Liver (tissue), 9 donors: ENCODE measurements around the gene CFAP410. TPM values are rescaled to one million over a fixed set of nuclear protein-coding genes. Genes with fewer than 3 reads are reported as not detected.

Experiments used
- DNase-seq: peaks from one replicate; pipeline ENCODE4 v3.0.0-alpha.2; 2017; ENCODE audit warnings: low spot score
- H3K27ac ChIP-seq, 2 donors: one replicate each; pipeline ENCODE4 v1.7.0; 2013; ENCODE audit warnings: inconsistent platforms in 2 of 2, low read length in 2 of 2, control low read depth in 1 of 2, low read depth in 1 of 2, mild to moderate bottlenecking in 1 of 2
- H3K27me3 ChIP-seq, 4 donors: one replicate each; pipeline versions ENCODE4 v1.6.1 to v1.7.0; 2013; ENCODE audit warnings: low read length in 3 of 4, inconsistent platforms in 1 of 4, mild to moderate bottlenecking in 1 of 4, moderate library complexity in 1 of 4; ENCODE audit not compliant: control insufficient read depth in 4 of 4, insufficient read depth in 4 of 4
- H3K36me3 ChIP-seq, 4 donors: one replicate each; pipeline versions ENCODE4 v1.6.1 to v1.7.0; 2013; ENCODE audit warnings: low read length in 3 of 4, mild to moderate bottlenecking in 3 of 4, low read depth in 1 of 4, moderate library complexity in 1 of 4; ENCODE audit not compliant: control insufficient read depth in 4 of 4, insufficient read depth in 3 of 4
- H3K4me1 ChIP-seq, 4 donors: one replicate each; pipeline versions ENCODE4 v1.6.1 to v1.7.0; 2013; ENCODE audit warnings: low read length in 3 of 4, mild to moderate bottlenecking in 3 of 4, moderate library complexity in 1 of 4; ENCODE audit not compliant: control insufficient read depth in 4 of 4, insufficient read depth in 4 of 4
- H3K4me3 ChIP-seq, 3 donors: one replicate each; pipeline versions ENCODE4 v1.6.1 to v1.7.0; 2013; ENCODE audit warnings: low read length in 3 of 3, control low read depth in 1 of 3, low read depth in 1 of 3, mild to moderate bottlenecking in 1 of 3
- H3K9ac ChIP-seq, 2 donors: one replicate each; pipeline ENCODE4 v1.7.0; 2013; ENCODE audit warnings: low read length in 2 of 2, mild to moderate bottlenecking in 2 of 2, moderate library complexity in 2 of 2, control low read depth in 1 of 2, low read depth in 1 of 2
- H3K9me3 ChIP-seq, 4 donors: one replicate each; pipeline versions ENCODE4 v1.6.1 to v1.7.0; 2013; ENCODE audit warnings: low read length in 3 of 4; ENCODE audit not compliant: control insufficient read depth in 4 of 4
- EGR1 ChIP-seq, 2 donors: IDR thresholded peaks; 2 replicates each; pipeline ENCODE4 v1.6.1; 2016 to 2018; ENCODE audit warnings: antibody characterized with exemption in 2 of 2, low read depth in 2 of 2
- FOXA1 ChIP-seq: IDR thresholded peaks from 2 replicates; pipeline ENCODE4 v1.6.1; 2016; ENCODE audit warnings: antibody characterized with exemption
- FOXA2 ChIP-seq: IDR thresholded peaks from 2 replicates; pipeline ENCODE4 v1.6.1; 2016; ENCODE audit warnings: antibody characterized with exemption
- GABPA ChIP-seq, 2 donors: IDR thresholded peaks in 1 of 2; conservative IDR thresholded peaks in 1 of 2; 2 replicates each; pipeline ENCODE4 v1.6.1; 2016; ENCODE audit warnings: antibody characterized with exemption in 2 of 2, mild to moderate bottlenecking in 1 of 2, moderate library complexity in 1 of 2
- HNF4A ChIP-seq, 2 donors: conservative IDR thresholded peaks; 2 replicates each; pipeline ENCODE4 v1.6.1; 2016; ENCODE audit warnings: antibody characterized with exemption in 2 of 2, mild to moderate bottlenecking in 2 of 2
- HNF4G ChIP-seq: IDR thresholded peaks from 2 replicates; pipeline ENCODE4 v1.6.1; 2016; ENCODE audit warnings: antibody characterized with exemption
- JUND ChIP-seq, 2 donors: IDR thresholded peaks; 2 replicates each; pipeline ENCODE4 v1.6.1; 2016; ENCODE audit warnings: antibody characterized with exemption in 2 of 2
- NR2F2 ChIP-seq: IDR thresholded peaks from 2 replicates; pipeline ENCODE4 v1.6.1; 2016; ENCODE audit warnings: antibody characterized with exemption
- RAD21 ChIP-seq, 2 donors: IDR thresholded peaks; 2 replicates each; pipeline ENCODE4 v1.6.1; 2016; ENCODE audit warnings: antibody characterized with exemption in 2 of 2, mild to moderate bottlenecking in 2 of 2
- RXRA ChIP-seq, 2 donors: IDR thresholded peaks; 2 replicates each; pipeline ENCODE4 v1.6.1; 2017 to 2018; ENCODE audit warnings: antibody characterized with exemption in 2 of 2, mild to moderate bottlenecking in 1 of 2
- TAF1 ChIP-seq: conservative IDR thresholded peaks from 2 replicates; pipeline ENCODE4 v1.6.1; 2016; ENCODE audit warnings: antibody characterized with exemption, mild to moderate bottlenecking
- WGBS: extraction: QIAGEN DNeasy Blood & Tissue Kit; methylation state at CpG from one replicate; pipeline ENCODE4 v1.1.7; 2013; 5-methylcytosine and 5-hydroxymethylcytosine counted together
- polyA plus RNA-seq, 2 donors: library from polyadenylated mRNA; stranded (reverse) in 1 of 2; unstranded in 1 of 2; fragments of 200-250 nt in 1 of 2; fragments of >200 nt in 1 of 2; fragmentation: Nextera tagmentation in 1 of 2; extraction: Ambion mirVana in 1 of 2; gene quantifications; one replicate each; pipeline versions ENCODE4 v1.2.1 to v1.2.3, GENCODE V29; 2013 to 2015
- total RNA-seq, 2 donors: library from RNA; depleted of rRNA; stranded (reverse); fragments of >200 nt; gene quantifications; one replicate each; pipeline ENCODE4 v1.2.3, GENCODE V29; 2014
- TF ChIP-seq, protein P1 (sequence below): IDR thresholded peaks from 2 replicates; pipeline ENCODE4 v1.6.1; 2016; ENCODE audit warnings: antibody characterized with exemption
- TF ChIP-seq, protein P2 (sequence below): IDR thresholded peaks from 2 replicates; pipeline ENCODE4 v1.6.1; 2016; ENCODE audit warnings: antibody characterized with exemption
- TF ChIP-seq, protein P3 (sequence below): fragments of 150-350 bp; IDR thresholded peaks from 2 replicates; pipeline ENCODE4 v1.5.1; 2017; ENCODE audit warnings: improper control_type of control experiment, low read depth, low read length; ENCODE audit not compliant: missing input control
- TF ChIP-seq, protein P4 (sequence below): IDR thresholded peaks from 2 replicates; pipeline ENCODE4 v1.6.1; 2016; ENCODE audit warnings: antibody characterized with exemption, mild to moderate bottlenecking
- TF ChIP-seq, protein P5 (sequence below): IDR thresholded peaks from 2 replicates; pipeline ENCODE4 v1.6.1; 2016; ENCODE audit warnings: antibody characterized with exemption
- donor health status: healthy.
- donor health status: healthy.
- donor health status: healthy.
- donor health status: healthy.
- donor health status: healthy.

CFAP410 gene
- total and polyA plus RNA-seq, 4 donors = 7.9 to 16.3 (median 12.3) TPM

DNA sequence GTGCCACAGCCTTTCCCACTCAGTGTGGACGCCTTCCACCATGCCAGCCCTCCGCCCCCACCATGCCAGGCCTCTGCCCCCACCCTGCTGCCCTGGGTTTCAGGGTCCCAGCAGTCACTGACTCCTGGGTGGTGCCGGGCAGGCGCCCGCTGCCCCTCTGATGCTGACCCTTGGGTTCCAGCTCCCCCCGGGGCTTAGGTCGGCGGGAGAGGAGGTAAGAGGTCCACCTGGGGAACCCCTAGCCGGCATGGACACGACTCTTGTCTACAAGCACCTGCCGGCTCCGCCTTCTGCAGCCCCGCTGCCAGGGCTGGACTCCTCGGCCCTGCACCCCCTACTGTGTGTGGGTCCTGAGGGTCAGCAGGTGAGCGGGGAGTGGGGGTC lies 46.4 kb downstream of the CFAP410 start:
- DNase-seq = no peak
- Histone ChIP-seq H3K4me1 (peaks cover 0 to 6% (median 4%) of the 10 kb centered on the region in 4 donors), H3K27me3 (no peaks in the 10 kb centered on the region), H3K4me3 (no peak overlapping the region), H3K9me3 (no peaks in the 10 kb centered on the region), H3K9ac (no peak overlapping the region), H3K36me3 (no peaks in the 10 kb centered on the region), H3K27ac (no peak overlapping the region)
- 92% methylated on average over 15 of the region's 15 CpGs for WGBS
- TF ChIP-seq TAF1 (no peak), JUND (IDR thresholded peaks at IDR 0.05) (no peak), FOXA1 (no peak), EGR1 (IDR thresholded peaks at IDR 0.05; ENCODE audit: low read depth in 2 of 2) (no peak), FOXA2 (no peak), HNF4A (conservative IDR thresholded peaks at IDR 0.05) (no peak), HNF4G (no peak), RAD21 (IDR thresholded peaks at IDR 0.05) (no peak), NR2F2 (no peak), RXRA (IDR thresholded peaks at IDR 0.05) (no peak), GABPA (IDR thresholded peaks at IDR 0.05 in 1 of 2, conservative IDR thresholded peaks at IDR 0.05 in 1 of 2) (no peak)
- TF ChIP-seq, protein P1, sequence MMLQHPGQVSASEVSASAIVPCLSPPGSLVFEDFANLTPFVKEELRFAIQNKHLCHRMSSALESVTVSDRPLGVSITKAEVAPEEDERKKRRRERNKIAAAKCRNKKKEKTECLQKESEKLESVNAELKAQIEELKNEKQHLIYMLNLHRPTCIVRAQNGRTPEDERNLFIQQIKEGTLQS = no peak
- TF ChIP-seq, protein P2, sequence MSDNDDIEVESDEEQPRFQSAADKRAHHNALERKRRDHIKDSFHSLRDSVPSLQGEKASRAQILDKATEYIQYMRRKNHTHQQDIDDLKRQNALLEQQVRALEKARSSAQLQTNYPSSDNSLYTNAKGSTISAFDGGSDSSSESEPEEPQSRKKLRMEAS = no peak
- TF ChIP-seq, protein P3, sequence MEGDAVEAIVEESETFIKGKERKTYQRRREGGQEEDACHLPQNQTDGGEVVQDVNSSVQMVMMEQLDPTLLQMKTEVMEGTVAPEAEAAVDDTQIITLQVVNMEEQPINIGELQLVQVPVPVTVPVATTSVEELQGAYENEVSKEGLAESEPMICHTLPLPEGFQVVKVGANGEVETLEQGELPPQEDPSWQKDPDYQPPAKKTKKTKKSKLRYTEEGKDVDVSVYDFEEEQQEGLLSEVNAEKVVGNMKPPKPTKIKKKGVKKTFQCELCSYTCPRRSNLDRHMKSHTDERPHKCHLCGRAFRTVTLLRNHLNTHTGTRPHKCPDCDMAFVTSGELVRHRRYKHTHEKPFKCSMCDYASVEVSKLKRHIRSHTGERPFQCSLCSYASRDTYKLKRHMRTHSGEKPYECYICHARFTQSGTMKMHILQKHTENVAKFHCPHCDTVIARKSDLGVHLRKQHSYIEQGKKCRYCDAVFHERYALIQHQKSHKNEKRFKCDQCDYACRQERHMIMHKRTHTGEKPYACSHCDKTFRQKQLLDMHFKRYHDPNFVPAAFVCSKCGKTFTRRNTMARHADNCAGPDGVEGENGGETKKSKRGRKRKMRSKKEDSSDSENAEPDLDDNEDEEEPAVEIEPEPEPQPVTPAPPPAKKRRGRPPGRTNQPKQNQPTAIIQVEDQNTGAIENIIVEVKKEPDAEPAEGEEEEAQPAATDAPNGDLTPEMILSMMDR = no peak
- TF ChIP-seq, protein P4, sequence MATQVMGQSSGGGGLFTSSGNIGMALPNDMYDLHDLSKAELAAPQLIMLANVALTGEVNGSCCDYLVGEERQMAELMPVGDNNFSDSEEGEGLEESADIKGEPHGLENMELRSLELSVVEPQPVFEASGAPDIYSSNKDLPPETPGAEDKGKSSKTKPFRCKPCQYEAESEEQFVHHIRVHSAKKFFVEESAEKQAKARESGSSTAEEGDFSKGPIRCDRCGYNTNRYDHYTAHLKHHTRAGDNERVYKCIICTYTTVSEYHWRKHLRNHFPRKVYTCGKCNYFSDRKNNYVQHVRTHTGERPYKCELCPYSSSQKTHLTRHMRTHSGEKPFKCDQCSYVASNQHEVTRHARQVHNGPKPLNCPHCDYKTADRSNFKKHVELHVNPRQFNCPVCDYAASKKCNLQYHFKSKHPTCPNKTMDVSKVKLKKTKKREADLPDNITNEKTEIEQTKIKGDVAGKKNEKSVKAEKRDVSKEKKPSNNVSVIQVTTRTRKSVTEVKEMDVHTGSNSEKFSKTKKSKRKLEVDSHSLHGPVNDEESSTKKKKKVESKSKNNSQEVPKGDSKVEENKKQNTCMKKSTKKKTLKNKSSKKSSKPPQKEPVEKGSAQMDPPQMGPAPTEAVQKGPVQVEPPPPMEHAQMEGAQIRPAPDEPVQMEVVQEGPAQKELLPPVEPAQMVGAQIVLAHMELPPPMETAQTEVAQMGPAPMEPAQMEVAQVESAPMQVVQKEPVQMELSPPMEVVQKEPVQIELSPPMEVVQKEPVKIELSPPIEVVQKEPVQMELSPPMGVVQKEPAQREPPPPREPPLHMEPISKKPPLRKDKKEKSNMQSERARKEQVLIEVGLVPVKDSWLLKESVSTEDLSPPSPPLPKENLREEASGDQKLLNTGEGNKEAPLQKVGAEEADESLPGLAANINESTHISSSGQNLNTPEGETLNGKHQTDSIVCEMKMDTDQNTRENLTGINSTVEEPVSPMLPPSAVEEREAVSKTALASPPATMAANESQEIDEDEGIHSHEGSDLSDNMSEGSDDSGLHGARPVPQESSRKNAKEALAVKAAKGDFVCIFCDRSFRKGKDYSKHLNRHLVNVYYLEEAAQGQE = no peak
- TF ChIP-seq, protein P5, sequence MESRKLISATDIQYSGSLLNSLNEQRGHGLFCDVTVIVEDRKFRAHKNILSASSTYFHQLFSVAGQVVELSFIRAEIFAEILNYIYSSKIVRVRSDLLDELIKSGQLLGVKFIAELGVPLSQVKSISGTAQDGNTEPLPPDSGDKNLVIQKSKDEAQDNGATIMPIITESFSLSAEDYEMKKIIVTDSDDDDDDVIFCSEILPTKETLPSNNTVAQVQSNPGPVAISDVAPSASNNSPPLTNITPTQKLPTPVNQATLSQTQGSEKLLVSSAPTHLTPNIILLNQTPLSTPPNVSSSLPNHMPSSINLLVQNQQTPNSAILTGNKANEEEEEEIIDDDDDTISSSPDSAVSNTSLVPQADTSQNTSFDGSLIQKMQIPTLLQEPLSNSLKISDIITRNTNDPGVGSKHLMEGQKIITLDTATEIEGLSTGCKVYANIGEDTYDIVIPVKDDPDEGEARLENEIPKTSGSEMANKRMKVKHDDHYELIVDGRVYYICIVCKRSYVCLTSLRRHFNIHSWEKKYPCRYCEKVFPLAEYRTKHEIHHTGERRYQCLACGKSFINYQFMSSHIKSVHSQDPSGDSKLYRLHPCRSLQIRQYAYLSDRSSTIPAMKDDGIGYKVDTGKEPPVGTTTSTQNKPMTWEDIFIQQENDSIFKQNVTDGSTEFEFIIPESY = no peak
